GM23338 (cell line): ENCODE data around the gene GNL3. TPM values are rescaled to one million over a fixed set of nuclear protein-coding genes. Genes with fewer than 3 reads are reported as not detected.

Experiments used
- ATAC-seq: fragments of 200-7000 bp; cut with Tn5 transposase; 3 replicates; pipeline ENCODE4 v1.9.1; 2020
- DNase-seq: peaks from one replicate; pipeline ENCODE4 v3.0.0-alpha.2; 2015; ENCODE audit warnings: low spot score
- H2AFZ ChIP-seq: fragments of 200-600 bp; sonication (generic); 2 replicates; pipeline ENCODE4 v1.8.0; 2016; ENCODE audit warnings: antibody characterized with exemption, mild to moderate bottlenecking, moderate library complexity
- H3F3A ChIP-seq: fragments of 200-600 bp; sonication (generic); replicated peaks from 2 replicates; pipeline ENCODE4 v1.8.0; 2017; ENCODE audit warnings: antibody characterized with exemption, mixed run types, low read depth
- H3K27ac ChIP-seq: fragments of 200-600 bp; sonication (generic); 2 replicates; pipeline ENCODE4 v1.6.1; 2016; ENCODE audit warnings: low read depth
- H3K27me3 ChIP-seq: fragments of 200-600 bp; sonication (generic); 2 replicates; pipeline ENCODE4 v1.8.0; 2016; ENCODE audit warnings: mild to moderate bottlenecking, mixed run types, moderate library complexity; ENCODE audit not compliant: insufficient read depth
- H3K36me3 ChIP-seq: fragments of 200-600 bp; sonication (generic); 2 replicates; pipeline ENCODE4 v1.8.0; 2016; ENCODE audit warnings: mild to moderate bottlenecking; ENCODE audit not compliant: insufficient read depth
- H3K4me1 ChIP-seq: fragments of 200-600 bp; sonication (generic); 2 replicates; pipeline ENCODE4 v1.8.0; 2016; ENCODE audit warnings: mild to moderate bottlenecking, moderate library complexity; ENCODE audit not compliant: insufficient read depth
- H3K4me2 ChIP-seq: fragments of 200-600 bp; sonication (generic); 2 replicates; pipeline ENCODE4 v1.7.1; 2017; ENCODE audit warnings: mixed run types
- H3K4me3 ChIP-seq: fragments of 200-600 bp; sonication (generic); 2 replicates; pipeline ENCODE4 v1.6.1; 2016; ENCODE audit warnings: mixed run types
- H3K79me2 ChIP-seq: fragments of 200-600 bp; sonication (generic); replicated peaks from 2 replicates; pipeline ENCODE4 v1.8.0; 2017; ENCODE audit warnings: mild to moderate bottlenecking; ENCODE audit not compliant: insufficient read depth
- H3K9me2 ChIP-seq: fragments of 200-600 bp; sonication (generic); 2 replicates; pipeline ENCODE4 v1.8.0; 2017; ENCODE audit not compliant: insufficient read depth
- H4K20me1 ChIP-seq: fragments of 200-600 bp; sonication (generic); replicated peaks from 2 replicates; pipeline ENCODE4 v1.8.0; 2017; ENCODE audit warnings: mild to moderate bottlenecking; ENCODE audit not compliant: insufficient read depth
- H3K27ac Mint-ChIP-seq: 2 replicates; pipeline ENCODE4 v1.8.0; 2020; ENCODE audit warnings: inconsistent platforms, mild to moderate bottlenecking, moderate library complexity, mixed read lengths
- H3K27me3 Mint-ChIP-seq: 3 replicates; pipeline ENCODE4 v1.8.0; 2022; ENCODE audit warnings: low read depth, mild to moderate bottlenecking, moderate library complexity, mixed read lengths, inconsistent platforms; ENCODE audit not compliant: insufficient read depth, poor library complexity
- H3K36me3 Mint-ChIP-seq: 3 replicates; pipeline ENCODE4 v1.8.0; 2021; ENCODE audit warnings: low read depth, mild to moderate bottlenecking, inconsistent platforms, moderate library complexity, mixed read lengths
- H3K4me1 Mint-ChIP-seq: 3 replicates; pipeline ENCODE4 v1.8.0; 2020; ENCODE audit warnings: mild to moderate bottlenecking, inconsistent platforms, mixed read lengths
- H3K4me3 Mint-ChIP-seq: 3 replicates; pipeline ENCODE4 v1.8.0; 2021; ENCODE audit warnings: moderate library complexity, mild to moderate bottlenecking, inconsistent platforms, mixed read lengths
- H3K9me3 Mint-ChIP-seq: 3 replicates; pipeline ENCODE4 v1.8.0; 2020; ENCODE audit warnings: moderate library complexity, mild to moderate bottlenecking, inconsistent platforms, mixed read lengths
- EZH2 ChIP-seq: fragments of 200-600 bp; sonication (generic); IDR thresholded peaks from one replicate; pipeline ENCODE4 v1.8.0; 2017; ENCODE audit warnings: antibody characterized with exemption, mild to moderate bottlenecking, low read depth; ENCODE audit not compliant: unreplicated experiment
- NANOG ChIP-seq: IDR thresholded peaks from 2 replicates; pipeline ENCODE4 v1.6.1; 2016; ENCODE audit warnings: antibody characterized with exemption, borderline replicate concordance
- POLR2AphosphoS5 ChIP-seq: IDR thresholded peaks from 2 replicates; pipeline ENCODE4 v1.6.1; 2016; ENCODE audit warnings: antibody characterized with exemption, low read depth
- ZNF114 ChIP-seq: fragments of 250-450 bp; sonication (Bioruptor Pico); IDR thresholded peaks from 2 replicates; pipeline ENCODE4 v1.5.0; 2020; ENCODE audit warnings: mild to moderate bottlenecking, moderate library complexity
- ZNF331 ChIP-seq: fragments of 250-450 bp; sonication (Bioruptor Pico); IDR thresholded peaks from 2 replicates; pipeline ENCODE4 v1.5.0; 2020; ENCODE audit warnings: low read depth, mild to moderate bottlenecking, moderate library complexity
- polyA plus RNA-seq: library from polyadenylated mRNA; unstranded; fragments of >200 nt; fragmentation: Nextera tagmentation; extraction: Ambion mirVana; gene quantifications from 2 replicates; pipeline ENCODE4 v1.2.1, GENCODE V29; 2016
- total RNA-seq: library from RNA; depleted of rRNA; stranded (reverse); fragments of >200 nt; shearing (Covaris generic); gene quantifications from 2 replicates; pipeline ENCODE4 v1.2.3, GENCODE V29; 2014
- TF ChIP-seq, protein P1 (sequence below), 2 experiments: fragments of 200-600 bp in 1 of 2; sonication (generic) in 1 of 2; conservative IDR thresholded peaks; 2 replicates each; pipeline versions ENCODE4 v1.5.1 to v1.6.1; 2016 to 2017; ENCODE audit warnings: antibody characterized with exemption in 2 of 2, low read depth in 2 of 2, mild to moderate bottlenecking in 2 of 2, moderate library complexity in 1 of 2

Gene GNL3
- total and polyA plus RNA-seq, 2 experiments from 2014 or later, result 169 to 205 TPM

DNA sequence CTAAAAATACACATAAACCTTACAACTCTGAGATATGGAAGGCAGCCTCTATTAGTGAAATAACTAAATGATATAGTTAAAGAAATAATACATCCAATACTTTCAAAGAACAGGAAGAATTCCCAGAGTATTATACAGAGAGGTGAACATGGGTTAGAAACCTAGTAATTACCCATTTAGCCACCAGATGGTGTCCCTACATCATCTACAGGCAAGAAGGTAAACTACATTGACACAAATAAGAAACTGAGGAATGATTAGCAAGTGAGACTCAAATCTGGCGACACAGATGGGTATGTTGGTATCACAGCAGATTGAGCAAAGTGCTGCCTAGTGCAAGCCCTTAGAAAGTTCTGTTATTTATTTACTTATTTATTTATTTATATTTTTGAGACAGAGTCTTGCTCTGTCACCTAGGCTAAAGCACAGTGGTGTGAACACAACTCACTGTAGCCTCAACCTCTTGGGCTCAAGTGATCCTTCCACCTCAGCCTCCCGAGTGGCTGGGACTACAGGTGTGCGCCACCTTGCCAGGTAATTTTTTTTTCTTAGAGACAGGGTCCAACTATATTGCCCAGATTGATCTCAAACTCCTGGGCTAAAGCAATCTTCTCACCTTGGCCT, 56.7 kb downstream of the GNL3 start:
- Mint-ChIP-seq H3K4me3 (no peak overlapping the region), H3K27me3 (no peaks in the 10 kb centered on the region), H3K36me3 (peaks cover 78% of the 10 kb centered on the region), H3K4me1 (no peaks in the 10 kb centered on the region), H3K27ac (no peak overlapping the region), H3K9me3 (no peaks in the 10 kb centered on the region)
- Histone ChIP-seq H4K20me1 (no peaks in the 10 kb centered on the region; the same call in 1 of the 2 replicates), H3K4me1 (no peaks in the 10 kb centered on the region), H2AFZ (no peak overlapping the region), H3K36me3 (peaks cover 49% of the 10 kb centered on the region), H3K27ac (no peak overlapping the region), H3K9me2 (no peaks in the 10 kb centered on the region), H3K4me3 (no peak overlapping the region), H3K27me3 (no peaks in the 10 kb centered on the region), H3K79me2 (no peaks in the 10 kb centered on the region), H3F3A (no peaks in the 10 kb centered on the region), H3K4me2 (no peak overlapping the region)
- TF ChIP-seq NANOG (no peak), ZNF331 (CRISPR knock-in tag) (no peak), EZH2 (no peak)
- TF ChIP-seq, protein P1, sequence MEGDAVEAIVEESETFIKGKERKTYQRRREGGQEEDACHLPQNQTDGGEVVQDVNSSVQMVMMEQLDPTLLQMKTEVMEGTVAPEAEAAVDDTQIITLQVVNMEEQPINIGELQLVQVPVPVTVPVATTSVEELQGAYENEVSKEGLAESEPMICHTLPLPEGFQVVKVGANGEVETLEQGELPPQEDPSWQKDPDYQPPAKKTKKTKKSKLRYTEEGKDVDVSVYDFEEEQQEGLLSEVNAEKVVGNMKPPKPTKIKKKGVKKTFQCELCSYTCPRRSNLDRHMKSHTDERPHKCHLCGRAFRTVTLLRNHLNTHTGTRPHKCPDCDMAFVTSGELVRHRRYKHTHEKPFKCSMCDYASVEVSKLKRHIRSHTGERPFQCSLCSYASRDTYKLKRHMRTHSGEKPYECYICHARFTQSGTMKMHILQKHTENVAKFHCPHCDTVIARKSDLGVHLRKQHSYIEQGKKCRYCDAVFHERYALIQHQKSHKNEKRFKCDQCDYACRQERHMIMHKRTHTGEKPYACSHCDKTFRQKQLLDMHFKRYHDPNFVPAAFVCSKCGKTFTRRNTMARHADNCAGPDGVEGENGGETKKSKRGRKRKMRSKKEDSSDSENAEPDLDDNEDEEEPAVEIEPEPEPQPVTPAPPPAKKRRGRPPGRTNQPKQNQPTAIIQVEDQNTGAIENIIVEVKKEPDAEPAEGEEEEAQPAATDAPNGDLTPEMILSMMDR (conservative IDR thresholded peaks at IDR 0.05; ENCODE audit: low read depth in 2 of 2), result peak; percentile 56 to 57
- DNase-seq (peak; percentile 30), ATAC-seq (peak; percentile 59)

DNA sequence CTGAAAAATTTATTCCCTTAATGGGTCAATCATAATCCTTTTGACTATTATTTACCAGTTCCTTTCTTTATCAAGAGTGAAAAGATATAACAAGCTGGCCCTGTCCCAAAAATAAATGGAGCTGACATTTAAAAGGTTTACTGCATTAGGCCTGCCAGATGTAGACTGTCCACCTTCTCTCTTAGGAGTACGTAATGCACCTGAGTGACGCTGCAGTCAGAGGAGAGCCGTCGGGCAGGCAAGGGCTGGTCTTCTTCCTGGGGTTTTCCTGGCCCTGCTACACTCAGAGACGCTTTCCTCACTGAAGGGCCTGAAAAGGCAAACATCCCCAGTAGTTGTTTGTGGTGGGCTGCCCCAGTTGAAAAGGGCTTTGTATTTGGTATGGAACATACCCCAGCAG, 57.3 kb downstream of the GNL3 start:
- H3K27ac ChIP-seq, result no peak overlapping the region
- Mint-ChIP-seq H3K4me1 (no peaks in the 10 kb centered on the region), H3K27ac (no peak overlapping the region), H3K36me3 (peaks cover 79% of the 10 kb centered on the region), H3K9me3 (no peaks in the 10 kb centered on the region), H3K27me3 (no peaks in the 10 kb centered on the region), H3K4me3 (no peak overlapping the region)
- no peak overlapping the region for H3K4me3 ChIP-seq
- TF ChIP-seq POLR2AphosphoS5, result no peak
- TF ChIP-seq, protein P1 (conservative IDR thresholded peaks at IDR 0.05; ENCODE audit: low read depth in 2 of 2), result no peak
- TF ChIP-seq ZNF114, result no peak
- no peak for TF ChIP-seq EZH2
- H3K4me2 ChIP-seq, result no peak overlapping the region
- no peaks in the 10 kb centered on the region; the same call in 1 of the 2 replicates for H4K20me1 ChIP-seq
- peaks cover 49% of the 10 kb centered on the region for H3K36me3 ChIP-seq
- H3K79me2 ChIP-seq, result no peaks in the 10 kb centered on the region
- no peak for DNase-seq
- no peaks in the 10 kb centered on the region for H3K4me1 ChIP-seq
- H3K27me3 ChIP-seq, result no peaks in the 10 kb centered on the region
- no peaks in the 10 kb centered on the region for H3K9me2 ChIP-seq
- H2AFZ ChIP-seq, result no peak overlapping the region
- ATAC-seq, result no peak
- no peaks in the 10 kb centered on the region for H3F3A ChIP-seq
